ENCODE data around the gene EIF1. TPM values are rescaled to one million over a fixed set of nuclear protein-coding genes. Genes with fewer than 3 reads are reported as not detected.
"Not testable (repeated sequence)": the region's sequence is repeated elsewhere in the genome, so short reads cannot be mapped to it uniquely, and the experiment has no call there.

EIF1 gene
- total RNA-seq, 1 experiment from 2014 or later, result 312 TPM

- no peak for DNase-seq (ENCODE audit: low read depth)
Observed at GRCh38 chr17:41695134-41695661, 6.5 kb downstream of the EIF1 start.

GRCh38 chr17:41695954-41696757 is 7.5 kb downstream of the EIF1 start:
- DNase-seq (ENCODE audit: low read depth), result peak; percentile 39

DNA sequence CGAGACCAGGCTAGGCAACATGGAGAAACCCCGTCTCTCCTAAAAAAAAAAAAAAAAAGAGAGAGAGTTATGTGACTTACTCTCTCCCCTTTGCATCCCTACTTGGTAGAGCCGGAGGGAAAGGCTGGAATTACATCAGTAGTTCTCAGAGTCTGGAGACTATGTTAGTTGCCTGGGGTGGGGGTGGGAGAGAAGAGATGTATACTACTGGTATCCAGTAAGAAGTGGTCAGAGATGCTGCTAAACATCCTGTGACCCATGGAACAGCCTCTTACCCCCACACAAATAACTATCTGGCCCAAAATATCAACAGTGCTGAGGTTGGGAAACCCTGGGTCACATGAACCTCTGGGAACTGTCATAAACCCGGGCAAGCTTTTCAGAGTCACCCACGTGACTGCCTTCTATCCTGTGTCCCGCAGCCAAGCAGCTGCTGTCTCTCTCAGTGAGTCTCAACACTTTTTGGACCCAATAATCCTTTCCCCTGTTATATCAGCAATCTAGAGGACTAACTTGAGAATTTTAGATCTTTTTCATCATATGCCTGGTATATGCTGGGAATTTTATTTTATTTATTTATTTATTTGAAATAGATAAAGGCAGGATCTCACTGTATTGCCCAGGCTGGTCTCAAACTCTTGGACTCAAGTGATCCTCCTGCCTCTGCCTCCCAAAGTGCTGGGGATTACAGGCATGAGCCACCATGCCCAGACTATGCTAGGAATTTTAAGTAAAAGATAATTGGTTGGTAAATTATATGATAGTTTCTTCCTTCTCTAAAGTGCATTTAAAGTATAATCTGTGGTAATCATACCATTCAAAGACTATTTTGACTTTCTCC is 8.7 kb downstream of the EIF1 start:
- peak; percentile 30 for DNase-seq (ENCODE audit: low read depth)

DNA sequence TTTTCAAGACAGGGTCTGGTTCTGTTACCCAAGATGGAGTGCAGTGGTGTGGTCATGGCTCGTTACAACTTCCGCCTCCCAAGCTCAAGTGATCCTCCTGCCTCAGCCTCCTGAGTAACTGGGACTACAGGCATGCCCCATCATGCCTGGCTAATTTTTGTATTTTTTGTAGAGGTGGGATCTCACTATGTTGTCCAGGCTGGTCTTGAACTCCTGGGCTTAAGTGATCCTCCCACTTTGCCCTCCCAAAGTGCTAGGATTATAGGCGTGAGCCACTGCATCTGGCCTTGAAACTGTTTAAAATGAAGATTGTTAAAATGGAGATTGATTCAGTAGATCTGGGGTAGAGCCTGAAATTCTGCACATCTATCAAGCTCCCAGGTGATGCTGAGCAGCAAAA is 12.2 kb downstream of the EIF1 start:
- DNase-seq (ENCODE audit: low read depth), result not testable (repeated sequence)

GRCh38 chr17:41702712-41703111 is 14.0 kb downstream of the EIF1 start:
- no peak for DNase-seq (ENCODE audit: low read depth)

- DNase-seq (ENCODE audit: low read depth), result peak; percentile 68
Observed at GRCh38 chr17:41705271-41705991, 16.7 kb downstream of the EIF1 start.

DNA sequence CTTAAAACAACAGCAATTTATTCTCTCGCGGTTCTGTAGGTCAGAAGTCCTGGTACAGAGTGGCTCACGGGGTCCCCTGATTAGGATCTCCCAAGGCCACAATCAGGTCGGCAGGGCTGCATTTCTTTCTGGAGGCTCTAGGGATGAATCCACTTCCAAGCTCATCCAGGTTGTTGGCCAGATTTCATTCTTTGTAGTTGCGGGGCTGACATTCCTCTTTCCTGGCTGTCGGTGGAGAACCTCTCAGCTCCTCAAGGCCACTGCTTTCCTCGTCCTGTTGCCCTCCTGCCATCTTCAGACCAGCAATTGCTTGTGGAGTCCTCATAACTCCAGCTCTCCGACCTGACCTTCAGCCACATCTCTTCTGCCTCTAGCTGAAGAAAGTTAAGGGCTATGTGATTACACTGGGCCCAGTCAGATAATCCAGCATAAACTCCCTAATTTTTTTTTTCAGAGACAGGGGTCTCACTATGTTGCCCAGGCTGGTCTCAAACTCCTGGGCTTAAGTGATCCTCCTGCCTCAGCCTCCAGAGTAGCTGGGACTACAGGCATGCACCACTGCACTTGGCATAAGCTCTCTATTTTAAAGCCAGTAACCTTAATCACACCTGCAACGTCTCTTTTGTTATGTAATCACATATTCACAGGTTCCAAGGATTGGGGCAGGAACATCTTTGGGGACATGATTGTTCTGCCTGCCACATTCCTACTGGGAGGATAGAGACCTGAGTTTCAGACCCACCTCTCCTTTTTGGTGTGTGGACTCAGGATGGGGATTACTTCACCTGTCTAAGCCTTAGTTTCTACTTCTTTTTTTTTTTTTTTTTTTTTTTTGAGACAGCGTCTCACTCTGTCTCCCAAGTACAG is 19.4 kb downstream of the EIF1 start:
- no peak for DNase-seq (ENCODE audit: low read depth)

DNA sequence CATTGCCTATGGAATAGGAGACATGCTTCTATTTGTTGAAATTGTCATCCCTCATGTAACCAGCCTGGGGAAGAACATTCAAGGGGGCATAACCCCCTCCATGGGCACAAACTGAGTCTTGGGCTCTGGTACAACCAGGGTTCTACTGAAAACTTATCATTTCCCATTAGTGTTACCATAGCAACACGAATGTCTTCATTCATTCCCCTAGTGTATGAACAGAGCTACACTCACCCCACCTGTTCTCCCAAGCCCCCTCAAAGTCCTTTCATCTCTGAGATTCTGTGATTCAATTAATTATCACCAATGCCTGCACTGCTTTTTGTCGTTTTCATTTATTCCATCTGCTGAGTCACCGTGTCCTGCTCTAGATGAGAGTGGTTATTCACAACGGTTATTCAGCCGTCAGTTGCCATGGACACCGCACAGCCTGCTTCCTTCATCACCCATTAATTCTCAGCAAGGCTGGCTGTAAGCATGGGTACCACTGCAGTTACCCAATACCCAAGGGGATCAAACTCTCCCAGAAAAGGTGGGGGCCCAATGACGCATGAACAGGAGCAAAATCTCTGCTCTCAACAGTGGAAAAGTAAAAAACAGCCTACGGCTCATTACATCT is 21.9 kb downstream of the EIF1 start:
- peak; percentile 81 for DNase-seq (ENCODE audit: low read depth)

DNA sequence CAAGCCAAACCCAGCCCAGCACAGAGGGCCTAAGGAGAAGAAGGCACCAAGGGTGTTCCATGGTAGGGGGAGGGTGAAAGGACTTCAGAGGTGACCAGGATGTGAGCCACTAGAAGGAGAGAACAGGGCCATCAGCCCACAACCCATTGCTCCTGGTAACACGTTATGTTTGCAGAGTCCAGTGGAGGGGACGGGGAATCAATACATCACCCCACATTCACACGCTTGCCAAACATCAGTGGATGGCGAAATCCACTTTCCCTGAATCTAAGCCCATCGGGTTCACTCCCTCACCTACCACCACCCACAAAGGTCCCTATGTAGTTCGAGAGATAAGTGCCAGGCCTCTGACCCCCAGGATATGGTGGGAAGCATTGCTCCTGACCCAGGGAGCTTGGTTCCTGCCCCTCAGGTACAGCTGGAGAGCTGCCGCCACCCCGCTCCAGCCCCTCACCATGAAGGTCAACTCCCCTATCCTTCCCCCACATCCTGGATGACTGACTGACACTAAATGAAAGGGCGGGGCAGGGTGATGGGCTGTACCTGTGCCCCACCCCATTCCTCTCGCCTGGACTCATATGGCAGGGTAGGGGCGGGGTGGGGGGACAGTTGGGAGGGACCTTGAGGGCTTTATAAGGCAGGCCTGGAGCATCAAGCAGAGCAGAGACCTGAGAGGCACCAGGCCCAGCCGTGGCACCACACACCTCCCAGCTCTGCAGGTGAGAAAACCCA is 23.1 kb downstream of the EIF1 start, which contains the start of gene GAST:
GAST (plus strand) TSS at position 663 of the 732 bp plus-strand sequence. CDS start 3,106 bp downstream, outside the sequence.
- no peak for DNase-seq (ENCODE audit: low read depth)

- DNase-seq (ENCODE audit: low read depth), result peak; percentile 63
Observed at GRCh38 chr17:41717408-41718286, 29.0 kb downstream of the EIF1 start.

GRCh38 chr17:41718287-41718645 is 29.6 kb downstream of the EIF1 start:
- no peak for DNase-seq (ENCODE audit: low read depth)

DNA sequence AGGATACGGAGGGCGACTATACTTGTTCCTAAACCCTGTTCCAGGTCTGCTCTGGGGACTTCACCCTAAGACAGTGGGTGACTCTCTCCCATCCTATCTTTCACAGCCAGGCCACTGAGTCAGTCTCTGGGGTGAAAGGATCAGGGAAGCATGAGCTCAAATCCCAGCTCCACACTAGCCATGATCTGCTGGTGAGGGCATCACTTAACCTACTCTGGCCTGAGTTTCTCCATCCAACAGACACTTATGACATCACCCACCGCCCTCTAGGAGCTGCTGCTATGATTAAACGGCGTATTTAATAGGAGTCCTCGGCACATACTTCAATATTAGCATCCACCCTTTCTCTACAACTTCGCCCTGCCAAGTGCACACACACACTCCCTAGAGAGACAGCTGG is 33.5 kb downstream of the EIF1 start:
- DNase-seq (ENCODE audit: low read depth), result no peak

DNA sequence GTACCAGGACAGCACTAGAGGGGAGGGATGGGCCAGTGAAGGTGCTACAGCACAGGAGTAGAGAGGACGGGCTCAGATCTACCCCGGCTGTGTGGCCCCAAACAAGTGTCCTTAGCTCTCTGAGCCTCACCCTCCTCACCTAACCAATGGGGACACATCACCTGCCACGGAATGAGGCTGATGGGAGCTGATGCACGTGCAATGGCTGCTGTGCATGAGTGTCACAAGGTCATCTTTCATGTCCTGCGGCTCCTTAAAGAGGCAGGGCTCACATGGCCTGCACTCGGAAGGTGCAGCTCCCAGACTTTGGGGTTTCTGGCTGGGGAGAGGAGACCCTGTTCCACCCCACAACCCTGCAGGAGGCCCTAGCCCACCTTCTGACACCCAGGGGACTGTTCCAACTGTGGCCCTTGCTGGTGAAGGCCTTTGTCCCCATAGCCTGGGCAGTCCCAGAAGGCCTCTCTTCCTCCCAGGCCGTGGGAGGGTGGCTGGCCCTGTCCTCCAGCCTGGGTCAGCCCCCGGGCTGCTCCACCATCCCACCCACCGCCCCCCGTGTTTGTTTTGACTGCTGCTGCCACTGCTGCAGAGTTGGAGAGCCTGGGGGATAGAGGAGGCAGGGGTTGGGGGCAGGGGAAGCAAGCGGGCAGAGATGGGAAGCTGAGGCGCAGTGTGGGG is 35.3 kb downstream of the EIF1 start:
- DNase-seq (ENCODE audit: low read depth), result no peak

GRCh38 chr17:41724476-41725050 is 35.9 kb downstream of the EIF1 start:
- no peak for DNase-seq (ENCODE audit: low read depth)

DNA sequence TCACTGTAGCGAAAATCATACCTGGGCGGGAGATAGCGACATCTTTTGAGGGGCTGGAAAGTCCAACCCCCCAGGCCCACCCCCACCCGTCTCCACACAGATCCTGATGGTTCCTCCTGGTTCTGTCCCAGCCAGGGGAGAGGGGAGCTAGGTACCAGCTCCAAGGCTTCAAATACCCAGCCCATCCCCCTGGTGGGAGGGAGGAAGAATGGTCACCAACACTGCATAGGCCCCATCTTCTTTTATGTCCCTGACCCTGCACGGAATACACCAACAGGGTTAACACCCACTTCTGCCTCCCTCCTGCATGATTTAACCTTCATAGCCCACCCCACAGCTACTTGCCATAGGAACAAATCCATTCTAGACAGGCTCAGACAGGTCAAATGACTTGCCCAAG is 36.4 kb downstream of the EIF1 start:
- DNase-seq (ENCODE audit: low read depth), result no peak

- no peak for DNase-seq (ENCODE audit: low read depth)
Observed at GRCh38 chr17:41728056-41728455, 39.4 kb downstream of the EIF1 start.

GRCh38 chr17:41730479-41730878 is 41.8 kb downstream of the EIF1 start:
- no peak for DNase-seq (ENCODE audit: low read depth)

All from HT1080 (cell line).